Measurements from ENCODE around the gene NPFFR1.
A peak's percentile ranks its signal among the peaks of the same experiment; 100 is the strongest.

NPFFR1 gene, protein sequence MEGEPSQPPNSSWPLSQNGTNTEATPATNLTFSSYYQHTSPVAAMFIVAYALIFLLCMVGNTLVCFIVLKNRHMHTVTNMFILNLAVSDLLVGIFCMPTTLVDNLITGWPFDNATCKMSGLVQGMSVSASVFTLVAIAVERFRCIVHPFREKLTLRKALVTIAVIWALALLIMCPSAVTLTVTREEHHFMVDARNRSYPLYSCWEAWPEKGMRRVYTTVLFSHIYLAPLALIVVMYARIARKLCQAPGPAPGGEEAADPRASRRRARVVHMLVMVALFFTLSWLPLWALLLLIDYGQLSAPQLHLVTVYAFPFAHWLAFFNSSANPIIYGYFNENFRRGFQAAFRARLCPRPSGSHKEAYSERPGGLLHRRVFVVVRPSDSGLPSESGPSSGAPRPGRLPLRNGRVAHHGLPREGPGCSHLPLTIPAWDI

DNA sequence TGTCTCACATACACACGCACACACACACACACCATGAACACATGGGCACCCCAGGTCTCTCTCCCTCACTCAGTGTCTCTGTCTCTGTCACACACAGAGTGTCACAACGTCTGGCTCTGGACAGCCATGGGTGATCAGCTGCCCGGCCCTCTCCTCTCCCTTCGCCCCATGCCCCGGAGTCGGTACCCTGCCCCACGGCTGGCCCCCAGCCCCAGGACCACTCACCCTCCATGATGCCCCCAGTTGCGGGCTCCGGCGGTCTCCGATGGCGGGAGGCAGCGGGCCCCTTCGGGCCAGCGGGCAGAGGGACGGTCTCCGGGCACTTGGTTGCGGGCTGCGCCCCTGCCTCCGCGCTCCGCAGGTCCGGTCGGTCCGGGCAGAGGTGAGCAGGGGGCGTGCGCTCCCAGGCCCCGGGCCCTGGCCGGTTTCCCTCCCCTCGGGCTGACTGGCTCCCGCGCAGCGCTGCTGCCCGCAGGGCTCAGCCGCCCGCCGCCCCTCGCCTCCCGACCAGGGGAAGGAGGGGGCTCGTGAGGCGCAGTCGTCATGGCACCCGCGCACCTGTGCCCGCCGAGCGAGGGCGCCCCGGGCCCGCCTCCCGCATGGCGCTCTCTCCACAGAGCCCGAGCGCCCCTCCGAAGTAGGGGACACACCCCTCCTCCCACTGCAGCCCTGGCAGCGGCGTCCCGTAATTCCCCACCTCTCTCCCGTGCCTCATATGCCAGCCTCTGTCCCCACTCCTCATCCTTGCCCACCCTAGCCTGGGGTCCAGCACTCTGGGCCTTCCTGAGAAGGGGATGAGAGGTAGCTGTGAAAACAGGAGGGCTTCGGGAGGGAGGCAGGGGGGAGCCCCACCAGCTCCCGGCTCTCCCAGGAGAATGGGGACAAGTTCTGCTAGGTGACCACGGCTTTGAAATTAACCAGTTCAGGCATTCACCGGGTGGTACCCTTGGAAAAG, at the start of gene NPFFR1:
NPFFR1 (minus strand) TSS at position 560 of the 955 bp plus-strand sequence; CDS start at position 232, 328 bp downstream.
- no peak for DNase-seq

DNA sequence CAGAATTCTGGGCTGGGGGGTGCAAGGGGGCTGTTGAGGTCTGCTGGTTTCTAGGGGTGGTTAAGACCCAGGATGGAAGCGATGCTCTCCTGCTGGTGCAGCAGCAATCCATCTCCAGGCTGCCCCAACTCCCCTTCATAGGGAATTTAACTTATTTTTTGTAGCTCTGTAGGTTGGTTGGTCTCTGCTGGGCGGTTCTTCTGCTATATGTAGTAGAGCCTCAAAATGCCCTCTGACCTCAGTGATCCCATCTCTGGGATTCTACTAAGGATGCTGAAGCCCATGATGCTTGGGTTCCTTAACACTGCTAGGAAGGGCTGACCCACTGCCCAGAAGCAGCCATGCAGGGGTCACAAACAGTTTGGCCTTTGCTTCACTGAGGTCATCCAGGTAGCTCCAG, 49.5 kb upstream of the NPFFR1 start:
- no peak for DNase-seq

DNA sequence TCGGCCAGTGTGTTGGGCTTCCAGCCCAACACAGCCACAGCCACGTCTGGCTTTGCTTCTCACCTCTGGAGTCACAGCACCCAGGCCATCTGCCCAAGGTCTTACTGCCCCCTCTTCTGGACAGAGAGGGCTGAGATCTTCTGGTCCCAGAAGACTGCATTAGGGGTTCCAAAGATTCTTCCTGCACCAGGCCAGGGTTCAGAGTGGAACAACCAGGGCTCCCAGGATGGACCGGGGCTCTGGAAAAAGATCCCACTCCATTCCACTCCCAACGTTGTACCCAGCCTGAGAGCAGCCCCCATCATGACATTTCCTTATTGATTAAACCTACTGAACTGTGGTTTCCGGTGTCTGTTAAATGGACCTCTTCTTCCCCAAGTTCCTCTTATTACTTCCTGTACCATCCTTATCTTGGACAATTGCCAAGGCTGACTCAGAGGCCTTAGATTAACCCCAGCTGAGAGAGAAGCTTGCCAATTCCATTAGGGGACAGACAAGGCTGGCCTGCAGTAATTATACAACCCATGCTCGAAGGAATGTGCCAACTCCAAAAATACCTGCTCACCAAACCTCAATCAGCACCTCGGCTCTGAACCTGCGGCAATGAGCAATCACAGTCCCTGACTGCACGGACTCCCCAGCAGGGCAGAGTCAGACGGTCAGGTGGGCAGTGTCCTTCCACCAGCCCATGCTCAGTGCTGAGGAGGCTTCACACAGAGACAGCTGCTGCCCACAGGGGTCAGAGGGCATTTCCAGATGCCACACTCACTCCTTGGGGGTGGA, 47.9 kb upstream of the NPFFR1 start:
- DNase-seq, result peak; percentile 56

DNA sequence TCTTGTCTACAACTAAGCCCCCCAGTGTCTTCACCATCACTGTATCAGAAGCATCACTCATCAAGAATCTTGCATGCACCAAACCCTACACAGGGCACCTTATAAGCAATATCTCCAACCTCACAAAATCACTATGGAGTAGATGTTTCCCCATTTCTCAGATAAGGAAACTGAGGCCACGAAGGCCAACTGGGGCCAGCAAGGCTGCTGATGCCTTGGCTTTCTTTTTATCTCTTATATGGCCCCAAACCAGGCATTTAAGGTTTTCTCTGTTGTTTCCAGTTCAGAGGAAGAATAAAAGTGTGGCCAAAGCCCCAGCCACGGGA, 47.3 kb upstream of the NPFFR1 start:
- DNase-seq, result no peak

DNA sequence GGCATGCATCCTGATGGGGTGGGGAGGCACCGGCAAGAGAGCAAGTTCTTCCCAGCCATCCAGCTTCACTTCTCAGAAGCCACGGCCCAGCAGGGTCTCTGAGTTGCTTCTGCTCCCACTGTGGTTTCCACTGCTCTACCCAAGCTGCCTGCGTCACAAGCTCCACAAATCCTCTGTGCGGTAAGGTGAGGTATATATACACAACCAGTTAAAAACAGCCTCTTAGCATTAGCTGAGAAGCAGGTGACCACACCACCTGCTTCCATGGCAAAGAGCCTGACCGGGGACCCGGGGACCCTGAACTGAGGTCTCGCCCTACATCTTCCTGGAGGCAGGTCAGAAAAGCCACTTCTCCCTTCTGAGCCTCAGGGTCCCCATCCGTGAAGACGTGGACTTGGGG, 46.9 kb upstream of the NPFFR1 start:
- DNase-seq, result no peak

DNA sequence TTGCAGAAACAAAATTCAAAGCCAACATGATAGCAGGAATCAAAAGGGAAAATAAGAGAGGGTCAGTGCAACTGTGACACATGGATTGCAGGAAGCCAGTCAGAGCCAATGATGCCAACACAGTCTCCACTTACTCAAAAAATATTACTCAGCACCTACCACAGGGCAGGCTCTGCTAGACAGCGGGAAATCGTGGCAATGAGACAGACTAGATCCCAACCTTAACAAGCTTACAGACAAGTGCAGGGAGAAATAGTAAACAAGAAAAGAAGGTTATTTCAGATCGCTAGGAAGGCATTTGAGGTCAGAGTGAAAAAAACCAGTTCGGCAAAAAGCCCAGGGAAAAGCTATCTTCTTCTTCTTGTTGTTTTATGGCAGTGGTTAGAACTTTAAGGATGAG, 45.2 kb upstream of the NPFFR1 start:
- DNase-seq, result no peak

DNA sequence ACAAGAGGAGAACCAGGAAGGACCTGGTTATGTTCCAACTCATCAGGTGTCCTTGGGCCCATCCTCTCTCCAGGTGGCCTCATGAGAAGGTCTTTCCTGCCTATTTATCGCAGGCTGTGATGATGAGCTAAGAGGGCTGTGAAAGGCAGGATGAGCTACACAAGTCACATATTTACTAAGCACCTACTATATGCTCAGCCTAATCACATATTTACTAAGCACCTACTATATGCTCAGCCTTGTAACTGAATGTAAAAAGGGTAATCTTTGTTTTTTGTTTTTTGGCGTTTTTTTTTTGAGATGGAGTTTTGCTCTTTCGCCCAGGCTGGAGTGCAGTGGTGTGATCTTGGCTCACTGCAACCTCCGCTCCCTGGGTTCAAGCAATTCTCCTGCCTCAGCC, 44.2 kb upstream of the NPFFR1 start:
- no peak for DNase-seq

DNA sequence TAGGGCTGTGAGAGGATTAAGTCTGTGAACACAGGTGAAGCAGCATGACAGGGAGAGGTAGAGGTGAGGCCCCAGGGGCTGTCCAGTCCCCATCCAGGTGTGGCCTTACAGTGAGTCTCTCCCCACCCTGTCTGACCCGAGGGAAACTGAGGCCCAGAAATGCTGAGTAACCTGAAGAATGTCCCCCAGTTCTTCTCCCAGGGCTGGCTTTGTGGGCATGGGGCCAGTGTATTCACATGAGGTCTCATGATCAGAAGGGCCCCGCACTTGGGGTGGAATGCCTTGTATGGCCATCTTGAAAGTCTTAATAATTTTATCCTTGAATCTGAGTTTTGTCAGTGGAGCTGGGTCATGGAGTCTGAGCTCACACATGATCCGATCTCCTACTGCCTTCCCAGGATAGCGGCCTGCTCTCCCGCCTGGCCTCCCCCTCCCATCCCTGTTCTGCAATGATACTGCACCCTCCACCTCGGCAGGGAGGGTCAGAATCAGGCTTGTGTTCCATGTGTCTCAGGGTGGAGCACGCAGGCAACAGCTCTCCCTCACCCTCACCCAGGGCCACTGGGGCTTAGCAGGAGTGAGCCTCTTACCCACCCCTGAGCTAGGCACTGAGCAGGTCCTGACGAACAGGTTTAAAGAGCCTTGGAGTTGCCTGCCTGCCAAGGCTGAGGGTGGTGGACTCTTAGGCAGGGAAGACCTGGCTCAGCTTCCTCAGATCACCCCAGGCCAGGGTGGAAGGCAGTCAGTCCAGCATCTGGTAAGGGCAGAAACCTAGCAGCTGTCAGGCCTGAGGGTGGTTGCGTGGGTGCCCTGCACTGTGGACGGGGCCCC, 41.4 kb upstream of the NPFFR1 start:
- no peak for DNase-seq

DNA sequence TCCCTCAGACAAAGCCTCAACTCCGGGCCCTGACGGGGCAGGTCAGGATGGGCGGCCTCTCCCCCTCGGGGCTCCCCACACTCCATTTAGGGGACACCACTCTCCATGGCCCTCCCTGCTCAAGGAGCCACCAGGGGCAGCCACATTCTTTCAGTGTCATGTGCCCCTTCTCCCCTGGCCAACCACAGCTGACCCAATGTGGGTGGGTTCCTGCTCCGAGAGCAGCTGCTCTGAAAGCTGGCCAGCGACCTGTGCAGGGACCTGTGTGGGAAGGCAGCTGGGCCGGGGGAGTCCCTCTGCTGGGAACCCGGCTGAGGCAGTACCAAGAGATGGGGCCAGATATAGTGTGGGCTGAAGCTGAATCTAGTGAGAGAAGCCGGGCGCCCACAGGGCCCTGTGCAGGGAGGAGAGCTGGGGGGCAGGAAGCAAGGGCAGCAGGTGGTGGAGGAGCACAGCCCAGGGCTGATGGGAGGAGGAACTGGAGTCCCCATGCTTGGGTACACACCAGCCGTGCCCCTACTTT, 40.6 kb upstream of the NPFFR1 start:
- DNase-seq, result no peak

DNA sequence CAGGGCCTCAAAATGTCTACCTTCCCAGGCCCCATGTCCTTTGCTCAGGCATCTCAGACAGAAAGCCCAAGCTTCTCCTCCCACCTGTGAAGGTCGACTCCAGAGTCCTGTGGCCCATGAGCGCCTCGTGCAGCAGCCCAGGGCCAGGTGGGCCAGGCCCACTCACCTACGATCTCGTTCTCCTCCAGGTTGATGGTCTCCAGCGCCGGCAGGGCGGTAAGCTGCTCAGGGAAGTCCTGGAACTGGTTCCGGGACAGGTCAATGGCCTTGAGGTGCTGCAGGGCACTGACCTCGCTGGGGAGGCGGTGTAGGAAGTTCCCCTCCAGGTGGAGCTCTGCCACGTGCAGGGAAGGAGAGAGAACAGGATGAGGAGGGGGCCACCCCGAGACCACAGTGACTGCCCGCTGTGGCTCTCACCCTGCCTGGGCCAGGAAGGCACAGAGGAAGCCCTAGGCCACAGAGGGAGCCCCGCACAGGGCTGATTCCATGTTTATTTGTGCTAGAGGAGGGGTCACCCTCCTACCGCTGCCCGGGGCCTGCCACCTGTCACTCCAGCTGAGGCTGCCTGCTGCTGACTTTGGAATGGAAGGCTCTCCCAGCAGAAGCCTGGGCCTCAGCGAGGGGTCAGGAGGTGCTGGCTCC, 40.0 kb upstream of the NPFFR1 start:
- DNase-seq, result no peak

DNA sequence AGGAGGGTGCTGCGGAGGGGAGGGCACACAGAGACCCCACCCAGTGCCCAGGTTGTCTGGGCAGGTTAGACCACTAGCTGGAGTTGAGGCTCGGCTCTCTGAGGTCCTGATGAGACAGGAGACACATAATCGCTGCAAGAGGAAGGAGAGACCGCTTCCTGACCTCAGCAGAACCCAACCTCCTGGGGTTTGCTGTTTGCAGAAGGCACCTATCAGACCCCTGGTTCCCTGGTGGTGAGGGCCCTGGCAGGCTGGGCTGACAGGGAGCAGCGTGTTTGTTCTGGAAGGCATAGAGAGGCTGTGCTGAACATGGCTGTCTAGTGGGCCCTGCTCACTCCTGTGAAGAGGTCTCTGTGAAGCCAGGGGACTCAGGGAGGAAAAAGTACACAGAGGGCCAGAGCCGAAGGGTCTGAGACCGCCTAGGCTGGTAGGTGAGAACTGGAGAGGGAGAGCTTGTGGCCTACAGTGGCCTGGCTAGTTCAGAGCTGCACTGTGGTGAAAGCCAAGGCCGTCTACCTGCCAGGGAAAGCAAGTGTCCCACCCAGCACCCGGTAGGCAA, 39.4 kb upstream of the NPFFR1 start:
- DNase-seq, result peak; percentile 23

DNA sequence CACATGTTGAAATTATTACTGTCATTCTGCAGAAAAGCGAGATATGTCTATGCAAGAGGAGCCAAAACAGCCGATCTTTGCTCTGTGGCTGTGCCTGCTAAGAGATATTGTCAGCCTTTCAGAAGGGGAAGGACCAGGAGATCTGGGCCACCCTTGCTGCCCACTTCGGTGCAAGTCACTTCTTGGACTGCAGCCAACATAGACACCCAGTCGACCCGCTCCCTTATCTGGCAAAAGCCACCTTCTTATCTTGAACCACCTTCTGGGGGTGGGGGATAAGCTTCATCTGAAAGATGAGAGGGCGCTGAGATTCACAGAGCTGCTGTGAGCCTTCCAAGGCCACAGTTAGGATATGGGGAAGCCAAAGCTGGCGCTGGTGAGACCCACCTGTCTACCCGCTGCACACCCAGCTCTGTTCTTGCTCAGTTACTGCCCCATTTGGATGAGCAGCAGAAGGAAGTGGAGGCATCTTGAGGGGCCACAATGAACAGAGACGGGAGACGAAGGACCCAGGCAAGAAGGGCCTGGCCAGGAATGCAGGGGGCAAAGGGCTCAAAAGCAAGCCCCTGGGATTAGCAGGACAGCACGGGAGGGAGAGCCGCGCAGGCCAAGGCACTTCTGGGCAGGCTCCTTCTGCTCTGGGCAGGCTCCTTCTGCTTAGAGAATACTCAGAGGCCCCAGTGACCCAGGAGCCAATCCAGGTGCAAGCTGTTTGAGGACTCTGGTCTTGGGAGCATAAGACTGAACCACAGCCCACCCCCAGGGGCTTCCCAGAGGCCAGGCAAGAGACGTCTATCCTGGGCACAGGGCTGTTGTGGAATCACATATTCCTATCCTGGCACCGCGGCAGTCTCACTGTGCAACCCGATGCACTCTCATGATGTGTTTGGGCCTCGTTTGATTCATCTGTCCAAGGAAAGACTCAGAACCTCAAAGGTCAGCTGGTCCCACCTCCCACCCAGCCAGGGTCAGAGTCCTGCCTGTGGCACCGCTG, 38.4 kb upstream of the NPFFR1 start:
- no peak for DNase-seq

DNA sequence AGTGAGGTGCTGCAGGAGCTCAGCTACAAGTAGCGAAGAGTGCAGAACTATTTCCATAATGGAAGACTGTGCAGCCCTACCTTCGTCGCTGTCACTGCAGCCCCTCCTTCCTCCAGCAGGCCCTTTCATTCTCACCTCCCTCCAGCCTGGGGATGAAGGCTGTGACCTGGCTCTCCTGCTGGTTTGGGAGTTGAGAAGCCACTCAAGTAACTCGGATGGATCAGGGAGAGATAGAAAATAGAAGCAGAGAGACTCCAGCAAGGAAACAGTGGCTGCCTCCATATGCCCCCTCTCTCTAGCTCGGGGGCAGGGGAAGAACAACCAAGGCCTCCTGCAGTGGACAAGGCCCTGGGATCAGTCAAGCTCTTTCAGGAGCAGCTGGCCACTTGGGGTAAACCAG, 37.4 kb upstream of the NPFFR1 start:
- DNase-seq, result no peak

DNA sequence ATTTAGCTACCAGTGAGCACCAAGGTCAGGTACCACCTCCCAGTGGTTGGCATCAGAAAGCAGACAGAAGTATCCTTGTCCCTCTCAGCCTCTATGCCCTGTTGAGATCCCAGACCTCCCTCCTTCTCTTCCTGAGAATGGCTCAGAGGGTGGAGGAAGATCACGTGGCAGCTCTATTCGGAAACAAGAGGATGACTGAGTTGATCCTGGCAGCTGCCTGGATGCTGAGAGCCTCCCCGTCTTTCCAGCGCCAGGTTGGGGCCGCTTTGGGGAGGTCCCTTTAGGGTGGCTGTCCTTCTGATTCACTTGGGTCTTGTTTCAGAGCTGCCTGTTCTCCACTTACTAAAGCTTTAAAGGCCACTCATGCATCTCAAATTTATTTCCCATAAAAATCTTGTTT, 36.9 kb upstream of the NPFFR1 start:
- no peak for DNase-seq

DNA sequence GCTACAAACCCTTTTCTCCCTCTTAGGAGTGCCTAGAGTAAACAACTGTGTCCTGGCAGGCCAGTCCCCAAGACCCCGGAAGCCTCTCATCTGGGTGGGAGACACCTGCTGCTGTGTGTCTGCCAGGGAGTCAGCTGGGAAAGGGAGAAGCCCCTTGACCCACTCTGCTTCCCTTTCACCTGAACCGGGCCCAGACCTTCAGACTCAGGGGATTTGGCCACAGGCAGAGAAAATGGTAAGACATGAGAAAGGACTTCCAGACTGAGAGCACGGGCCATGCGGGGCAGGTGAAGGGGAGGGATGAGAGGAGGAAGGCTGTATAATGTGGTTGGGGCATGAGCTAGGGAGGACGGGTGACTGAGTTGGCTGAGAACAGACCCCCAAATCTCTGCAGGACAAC, 36.0 kb upstream of the NPFFR1 start:
- DNase-seq, result no peak

DNA sequence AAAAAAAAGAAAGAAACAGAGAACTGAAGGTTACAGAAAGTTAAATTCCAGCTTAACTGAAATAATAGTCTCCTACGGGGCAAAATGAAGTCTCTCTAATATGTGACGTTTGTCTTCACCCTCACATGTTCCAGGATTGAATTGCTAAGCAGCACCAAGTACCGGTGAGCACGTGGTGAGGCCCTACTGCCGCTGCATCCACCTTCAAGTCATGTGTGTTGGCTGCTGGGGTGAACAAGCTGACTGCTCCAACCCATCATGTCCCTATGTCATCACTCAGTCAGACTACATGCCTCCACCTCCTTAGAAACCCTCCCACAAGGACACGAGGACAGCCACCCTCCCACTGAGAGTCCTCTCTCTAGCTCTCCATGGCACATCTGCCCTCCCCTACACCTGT, 35.4 kb upstream of the NPFFR1 start:
- no peak for DNase-seq

DNA sequence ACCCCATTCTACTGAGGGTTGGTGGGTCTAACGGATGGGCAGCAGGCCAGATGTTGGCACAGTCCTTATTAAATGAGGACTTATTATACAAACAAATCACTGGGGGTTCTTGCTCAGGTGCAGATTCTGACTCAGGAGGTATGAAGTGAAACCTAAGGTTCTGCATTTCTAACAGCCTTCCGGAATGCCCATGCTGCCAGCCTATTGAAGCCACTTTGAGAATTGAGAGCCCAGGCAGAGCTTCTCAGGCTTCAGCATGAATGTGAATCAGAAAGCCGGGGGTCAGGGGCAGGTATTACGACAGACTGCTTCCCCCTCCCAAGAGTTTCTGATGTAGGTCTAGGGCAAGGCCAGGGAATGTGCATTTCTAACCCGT, 34.1 kb upstream of the NPFFR1 start:
- DNase-seq, result no peak

DNA sequence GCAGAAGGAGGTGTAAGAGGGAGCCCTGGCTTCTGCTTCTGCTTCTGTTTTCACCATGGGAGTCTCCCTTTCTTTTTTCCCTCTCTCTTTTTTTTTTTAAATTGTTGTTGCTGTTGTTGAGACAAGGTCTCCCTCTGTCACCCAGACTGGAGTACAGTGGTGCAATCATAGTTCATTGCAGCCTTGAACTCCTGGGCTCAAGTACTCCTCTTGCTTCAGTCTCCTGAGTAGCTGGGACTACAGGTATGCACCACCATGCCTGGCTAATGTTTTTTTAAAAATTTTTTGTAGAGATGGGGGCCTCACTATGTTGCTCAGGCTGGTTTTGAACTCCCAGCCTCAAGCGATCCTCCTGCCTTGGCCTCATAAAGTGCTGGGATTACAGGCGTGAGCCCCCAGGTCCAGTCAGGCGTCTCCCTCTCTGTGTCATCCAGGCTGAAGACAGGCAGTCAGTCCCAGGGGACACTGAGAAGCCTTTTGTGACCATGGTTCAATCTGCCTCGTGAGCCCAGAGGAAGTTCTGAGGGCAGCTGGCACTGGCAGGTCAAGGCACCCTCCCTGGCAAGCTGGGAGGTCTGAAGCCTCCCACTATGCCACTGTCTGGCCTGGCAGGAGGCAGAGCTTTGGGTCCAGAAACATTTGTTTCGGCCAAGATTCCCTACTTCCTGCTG, 33.6 kb upstream of the NPFFR1 start:
- no peak for DNase-seq

DNA sequence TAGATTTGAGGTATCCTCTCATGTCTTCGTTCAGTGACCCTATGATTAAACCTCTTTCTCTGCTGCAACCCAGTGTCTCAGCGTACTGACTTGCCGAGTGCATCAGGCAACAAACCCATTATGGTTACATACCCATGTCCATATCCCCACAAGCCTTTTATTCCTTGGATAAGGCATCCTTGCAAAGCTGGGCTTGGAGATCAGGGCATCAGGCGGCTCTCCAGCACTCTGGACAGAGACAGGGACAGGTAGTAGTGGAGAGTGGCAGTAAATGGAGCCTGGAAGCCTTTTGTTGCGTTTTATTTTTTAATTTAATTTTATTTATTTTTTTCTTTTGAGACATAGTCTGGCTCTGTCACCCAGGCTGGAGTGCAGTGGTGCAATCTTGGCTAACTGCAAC, 32.0 kb upstream of the NPFFR1 start:
- no peak for DNase-seq

Measured in CD4-positive, alpha-beta T cell treated with Interleukin-10 for 1 hour (primary cell).